K562 (cell line): ENCODE measurements around the gene JPH3. TPM values are rescaled to one million over a fixed set of nuclear protein-coding genes. Genes with fewer than 3 reads are reported as not detected.

Source experiments
- ATAC-seq: fragments of 200-7000 bp; cut with Tn5 transposase; 3 replicates; pipeline ENCODE4 v1.9.1; 2020; ENCODE audit warnings: moderate library complexity
- BruUV-seq: library from RNA; stranded (reverse); fragments of 400-500 nt; replicated peaks from 2 replicates; lab custom pipeline; 2021; lab: Mats Ljungman, UMichigan
- CTCF ChIA-PET: fragments of 300-600 bp; formaldehyde crosslinking; extraction: SDS; loops from one replicate; lab custom pipeline; 2021; ENCODE audit warnings: low intra/inter-chr PET ratio; lab: Yijun Ruan, JAX
- POLR2A ChIA-PET: fragments of 300-600, 350-650 bp; sonication (Branson Sonifier 250); formaldehyde crosslinking; extraction: SDS; loops from one replicate; lab custom pipeline; 2021; ENCODE audit warnings: antibody characterized with exemption, inconsistent platforms; lab: Yijun Ruan, JAX
- DNase-seq, 4 experiments: peaks; one replicate each; pipeline versions ENCODE4 v3.0.0 to v3.0.0-alpha.2; 2011 to 2018; ENCODE audit warnings: low spot score in 3 of 4, mixed read lengths in 3 of 4; ENCODE audit errors: extremely low read depth in 1 of 4
- FAIRE-seq: peaks from 2 replicates; lab custom pipeline; 2011; peaks lifted over from hg19 to GRCh38; lab: Jason Lieb, UNC
- H2AFZ ChIP-seq: 2 replicates; pipeline ENCODE4 v1.6.0; 2011; ENCODE audit warnings: low read depth, low read length, control low read depth, inconsistent platforms
- H3K27ac ChIP-seq: fragments of 200-600 bp; 3 replicates; pipeline ENCODE4 v1.8.0; 2011; ENCODE audit warnings: low read depth, mild to moderate bottlenecking, control low read depth, inconsistent platforms, low read length, moderate library complexity, mixed read lengths; ENCODE audit errors: extremely low read depth
- H3K27me3 ChIP-seq, 2 experiments: fragments of 300-600 bp in 1 of 2; 2 replicates in 1 of 2; 3 replicates in 1 of 2; pipeline versions ENCODE4 v1.6.0 to v1.8.0; 2011; ENCODE audit warnings: inconsistent platforms in 2 of 2, low read length in 2 of 2, mild to moderate bottlenecking in 1 of 2, mixed read lengths in 1 of 2, moderate library complexity in 1 of 2; ENCODE audit not compliant: control insufficient read depth in 2 of 2, insufficient read depth in 2 of 2
- H3K36me3 ChIP-seq: fragments of 300-600 bp; 3 replicates; pipeline ENCODE4 v1.8.0; 2011; ENCODE audit warnings: mild to moderate bottlenecking, low read length, inconsistent platforms; ENCODE audit not compliant: control insufficient read depth, insufficient read depth
- H3K4me1 ChIP-seq, 2 experiments: fragments of 200-600 bp in 1 of 2; replicated peaks in 1 of 2; 2 replicates in 1 of 2; 3 replicates in 1 of 2; pipeline versions ENCODE4 v1.5.1 to v1.8.0; 2011; ENCODE audit warnings: inconsistent platforms in 2 of 2, low read length in 2 of 2, mild to moderate bottlenecking in 1 of 2, mixed read lengths in 1 of 2, moderate library complexity in 1 of 2; ENCODE audit not compliant: control insufficient read depth in 2 of 2, insufficient read depth in 2 of 2
- H3K4me2 ChIP-seq: 2 replicates; pipeline ENCODE4 v1.6.1; 2011; ENCODE audit warnings: low read length, control low read depth, inconsistent platforms, mixed read lengths; ENCODE audit not compliant: insufficient read depth
- H3K4me3 ChIP-seq: fragments of 200-600 bp; sonication (generic), shearing (Covaris generic); 2 replicates; pipeline ENCODE4 v1.5.1; 2016; ENCODE audit warnings: control low read depth, inconsistent platforms
- H3K79me2 ChIP-seq: fragments of 200-600 bp; 3 replicates; pipeline ENCODE4 v1.8.0; 2011; ENCODE audit warnings: low read length, inconsistent platforms; ENCODE audit not compliant: control insufficient read depth, insufficient read depth
- H3K9ac ChIP-seq, 2 experiments: 2 replicates each; pipeline versions ENCODE4 v1.6.0 to v1.6.1; 2011; ENCODE audit warnings: low read depth in 2 of 2, low read length in 2 of 2, control low read depth in 1 of 2, inconsistent platforms in 1 of 2, mild to moderate bottlenecking in 1 of 2, mixed read lengths in 1 of 2; ENCODE audit not compliant: insufficient read depth in 1 of 2
- H3K9me1 ChIP-seq: one replicate; pipeline ENCODE4 v1.6.0; 2011; ENCODE audit warnings: inconsistent platforms, mild to moderate bottlenecking, low read length, moderate library complexity; ENCODE audit not compliant: control insufficient read depth, insufficient read depth
- H3K9me3 ChIP-seq: replicated peaks from 2 replicates; pipeline ENCODE4 v1.5.1; 2011; ENCODE audit warnings: low read depth, low read length, inconsistent platforms; ENCODE audit not compliant: control insufficient read depth, insufficient read depth
- H4K20me1 ChIP-seq: replicated peaks from 2 replicates; pipeline ENCODE4 v1.6.1; 2011; ENCODE audit warnings: low read length, inconsistent platforms, mixed read lengths; ENCODE audit not compliant: control insufficient read depth, insufficient read depth
- ARID3B ChIP-seq: fragments of 250-450 bp; sonication (Bioruptor Pico); IDR thresholded peaks from 2 replicates; pipeline ENCODE4 v1.4.0; 2020; ENCODE audit warnings: borderline replicate concordance
- PRDM10 ChIP-seq: fragments of 450-650 bp; IDR thresholded peaks from 2 replicates; pipeline ENCODE4 v1.6.1; 2018; ENCODE audit not compliant: partially characterized antibody
- SMAD2 ChIP-seq: fragments of 150-350 bp; IDR thresholded peaks from 2 replicates; pipeline ENCODE4 v1.6.1; 2014; ENCODE audit warnings: low read depth, mild to moderate bottlenecking, low read length
- SNRNP70 ChIP-seq: fragments of 200-400 bp; formaldehyde crosslinking; optimal IDR thresholded peaks from 2 replicates; pipeline ENCODE3; 2017; ENCODE audit warnings: low read depth, low read length
- ZKSCAN8 ChIP-seq: fragments of 200-800 bp; sonication (Bioruptor generic); IDR thresholded peaks from 2 replicates; pipeline ENCODE4 v1.6.1; 2016; ENCODE audit warnings: missing genetic modification characterization, missing compliant biosample characterization
- WGBS: fragments of 100-300 bp; shearing (Covaris generic); methylation state at CpG from one replicate; pipeline ENCODE4 v1.1.6; 2016; ENCODE audit warnings: low coverage, mixed read lengths; ENCODE audit not compliant: insufficient coverage; ENCODE audit errors: missing lambda C conversion rate; 5-methylcytosine and 5-hydroxymethylcytosine counted together
- in situ Hi-C: fragments of 300-500 bp; cut with MboI; formaldehyde crosslinking; loops from 4 replicates; pipeline ENCODE4 v1.15.0; 2018; ENCODE audit warnings: inconsistent platforms, mixed read lengths
- intact Hi-C: fragments of 100-400 bp; cut with micrococcal nuclease; formaldehyde crosslinking; loops from 2 replicates; pipeline ENCODE4 v1.14.2; 2022
- polyA plus RNA-seq, 8 experiments: library from polyadenylated mRNA; depleted of rRNA in 4 of 8; stranded (reverse) in 5 of 8; unstranded in 3 of 8; fragments of >200 nt; fragmentation: Nextera tagmentation in 2 of 8; fragmentation: Illumina TruSeq in 1 of 8; extraction: Ambion mirVana in 2 of 8; extraction: Trizol in 1 of 8; gene quantifications; 2 replicates each; pipeline versions ENCODE4 v1.2.1 to v1.2.3, GENCODE V29; 2011 to 2014; ENCODE audit warnings: inconsistent platforms in 1 of 8, missing spikeins in 1 of 8
- total RNA-seq, 7 experiments: library from RNA; depleted of rRNA in 6 of 7; stranded (reverse); fragments of >200 nt in 6 of 7; fragmentation: Illumina TruSeq in 2 of 7; extraction: Trizol in 2 of 7; gene quantifications; 2 replicates each; pipeline versions ENCODE4 v1.2.1 to v1.2.3, GENCODE V29; 2011 to 2021; ENCODE audit warnings: low replicate concordance in 1 of 7

Gene JPH3
- total and polyA plus RNA-seq, 9 of the 15 experiments (the other 6 are each of a cell fraction or from before 2014, with no cell fraction given), result 0.01 TPM; not detected in 8

GRCh38 chr16:87593710-87594258 lies 8.5 kb upstream of the JPH3 start:
- POLR2A ChIA-PET, result interaction anchor here (0.6 to 1.3 kb wide), 2 partner anchors 23 to 33 kb away, joined by 3 to 4 read pairs; no protein-coding TSS in a partner anchor
- intact Hi-C loops, result no loop called here
- no peaks in the 10 kb centered on the region for H3K9me3 ChIP-seq
- CTCF ChIA-PET, result no interaction called here
- DNase-seq, result no peak
- 0 out of 2 replicates have a peak, but pooled peaks cover 12% of the 10 kb centered on the region for H4K20me1 ChIP-seq
- H3K4me2 ChIP-seq, result no peak overlapping the region
- H3K4me1 ChIP-seq, result peaks cover 0 to 4% of the 10 kb centered on the region in 2 experiments; a peak in 1 of 5 replicates
- H3K4me3 ChIP-seq, result no peak overlapping the region
- H3K9me1 ChIP-seq, result no peaks in the 10 kb centered on the region
- peaks cover 32 to 50% of the 10 kb centered on the region in 2 experiments for H3K27me3 ChIP-seq
- no peaks in the 10 kb centered on the region for H3K36me3 ChIP-seq
- H3K27ac ChIP-seq, result no peak overlapping the region
- no peak overlapping the region for H2AFZ ChIP-seq
- 3% methylated on average over 9 of the region's 10 CpGs for WGBS
- TF ChIP-seq ZKSCAN8, result 0 out of 2 replicates have a peak, but pooled peaks have one; percentile 10
- TF ChIP-seq SNRNP70, result no peak
- no peak for TF ChIP-seq SMAD2
- TF ChIP-seq, all 486 proteins: peak for 1
- ATAC-seq (no peak), FAIRE-seq (no peak)
- Histone ChIP-seq H3K9ac (no peak overlapping the region), H3K79me2 (no peaks in the 10 kb centered on the region)
- BruUV-seq, result no TSS peak
- in situ Hi-C loops, result no loop called here

GRCh38 chr16:87595712-87596111 lies 6.6 kb upstream of the JPH3 start:
- no peaks in the 10 kb centered on the region for H3K9me1 ChIP-seq
- no peaks in the 10 kb centered on the region for H3K9me3 ChIP-seq
- no peak overlapping the region for H3K9ac ChIP-seq
- DNase-seq (no peak), FAIRE-seq (no peak), ATAC-seq (no peak)
- no peaks in the 10 kb centered on the region for H3K79me2 ChIP-seq
- TF ChIP-seq ARID3B (CRISPR knock-in tag), result no peak
- TF ChIP-seq PRDM10, result peak; percentile 59
- no peaks in the 10 kb centered on the region for H3K36me3 ChIP-seq
- H3K27me3 ChIP-seq, result peaks cover 27 to 48% of the 10 kb centered on the region in 2 experiments
- no peak overlapping the region for H3K4me3 ChIP-seq
- no peak overlapping the region for H3K27ac ChIP-seq
- H2AFZ ChIP-seq, result no peak overlapping the region
- H3K4me1 ChIP-seq, result no peaks in the 10 kb centered on the region
- 1% methylated on average over 5 of the region's 5 CpGs for WGBS
- intact Hi-C loops, result no loop called here
- in situ Hi-C loops, result no loop called here
- ChIA-PET CTCF (no interaction called here), POLR2A (no interaction called here)
- 0 out of 2 replicates have a peak, but pooled peaks cover 3% of the 10 kb centered on the region for H4K20me1 ChIP-seq
- no TSS peak for BruUV-seq
- H3K4me2 ChIP-seq, result no peak overlapping the region
